HepG2 (cell line): Measurements from ENCODE around the gene TRAPPC10. TPM values are rescaled to one million over a fixed set of nuclear protein-coding genes. Genes with fewer than 3 reads are reported as not detected.

Source experiments
- BCL3 ChIP-seq: sonication (generic); formaldehyde crosslinking; IDR thresholded peaks from 2 replicates; pipeline ENCODE4 v1.5.1; 2020; ENCODE audit warnings: mild to moderate bottlenecking, missing genetic modification reagents, moderate library complexity
- CBX1 ChIP-seq: IDR thresholded peaks from one replicate; pipeline ENCODE4 v1.6.1; 2016; ENCODE audit warnings: antibody characterized with exemption, low read depth
- CREBL2 ChIP-seq: sonication (generic); formaldehyde crosslinking; IDR thresholded peaks from 2 replicates; pipeline ENCODE4 v1.8.1; 2023; ENCODE audit warnings: missing genetic modification reagents, mild to moderate bottlenecking, borderline replicate concordance
- FOXA1 ChIP-seq, 2 experiments: fragments of 450-650 bp in 1 of 2; sonication (generic) in 1 of 2; formaldehyde crosslinking in 1 of 2; IDR thresholded peaks; 2 replicates each; pipeline versions ENCODE4 v1.4.0 to v1.6.1; 2016 to 2020; ENCODE audit warnings: missing genetic modification reagents in 1 of 2
- GMEB2 ChIP-seq: IDR thresholded peaks from 2 replicates; pipeline ENCODE4 v1.6.1; 2016; ENCODE audit warnings: missing biosample characterization, missing genetic modification reagents, low read depth
- ISL2 ChIP-seq: sonication (generic); formaldehyde crosslinking; IDR thresholded peaks from 2 replicates; pipeline ENCODE4 v1.5.0; 2020; ENCODE audit warnings: missing genetic modification reagents
- KAT8 ChIP-seq: IDR thresholded peaks from 2 replicates; pipeline ENCODE4 v1.6.1; 2016; ENCODE audit warnings: missing genetic modification reagents, missing compliant biosample characterization
- MTF1 ChIP-seq: sonication (generic); formaldehyde crosslinking; IDR thresholded peaks from 2 replicates; pipeline ENCODE4 v1.5.0; 2020; ENCODE audit warnings: missing genetic modification reagents
- NFYB ChIP-seq: sonication (generic); formaldehyde crosslinking; IDR thresholded peaks from 2 replicates; pipeline ENCODE4 v1.4.0; 2020; ENCODE audit warnings: missing genetic modification reagents
- NR2F6 ChIP-seq, 2 experiments: IDR thresholded peaks; 2 replicates each; pipeline ENCODE4 v1.6.1; 2016; ENCODE audit warnings: antibody characterized with exemption in 1 of 2, mild to moderate bottlenecking in 1 of 2
- NRL ChIP-seq: sonication (generic); formaldehyde crosslinking; IDR thresholded peaks from 2 replicates; pipeline ENCODE4 v1.5.0; 2020; ENCODE audit warnings: missing genetic modification reagents, mild to moderate bottlenecking, moderate library complexity, borderline replicate concordance
- RCOR2 ChIP-seq: IDR thresholded peaks from 2 replicates; pipeline ENCODE4 v1.6.1; 2016; ENCODE audit warnings: missing biosample characterization, missing genetic modification reagents
- SP140L ChIP-seq: sonication (generic); formaldehyde crosslinking; IDR thresholded peaks from 2 replicates; pipeline ENCODE4 v1.4.0; 2020; ENCODE audit warnings: missing genetic modification reagents, borderline replicate concordance
- TFAP4 ChIP-seq: sonication (generic); IDR thresholded peaks from 2 replicates; pipeline ENCODE4 v1.6.1; 2016; ENCODE audit warnings: low read depth, borderline replicate concordance
- ZFP36L2 ChIP-seq: sonication (generic); formaldehyde crosslinking; IDR thresholded peaks from 2 replicates; pipeline ENCODE4 v1.4.0; 2020; ENCODE audit warnings: missing genetic modification reagents
- ZHX1 ChIP-seq: sonication (generic); formaldehyde crosslinking; IDR thresholded peaks from 2 replicates; pipeline ENCODE4 v1.8.1; 2022; ENCODE audit warnings: low read depth, mild to moderate bottlenecking, missing genetic modification reagents
- ZIK1 ChIP-seq: sonication (generic); formaldehyde crosslinking; IDR thresholded peaks from 2 replicates; pipeline ENCODE4 v1.5.0; 2020; ENCODE audit warnings: mild to moderate bottlenecking, low read depth, missing genetic modification reagents, borderline replicate concordance
- ZNF639 ChIP-seq: conservative IDR thresholded peaks from 2 replicates; pipeline ENCODE4 v1.6.1; 2018; ENCODE audit warnings: missing genetic modification reagents
- ZNF678 ChIP-seq: sonication (generic); formaldehyde crosslinking; IDR thresholded peaks from 2 replicates; pipeline ENCODE4 v1.4.0; 2020; ENCODE audit warnings: mild to moderate bottlenecking, missing genetic modification reagents
- ZNF841 ChIP-seq: sonication (generic); formaldehyde crosslinking; IDR thresholded peaks from 2 replicates; pipeline ENCODE4 v1.8.1; 2023; ENCODE audit warnings: missing genetic modification reagents, borderline replicate concordance
- ZSCAN22 ChIP-seq: sonication (generic); formaldehyde crosslinking; IDR thresholded peaks from 2 replicates; pipeline ENCODE4 v1.4.0; 2020; ENCODE audit warnings: mild to moderate bottlenecking, missing genetic modification reagents
- polyA plus RNA-seq, 8 experiments: library from polyadenylated mRNA; depleted of rRNA in 3 of 8; stranded (reverse) in 7 of 8; unstranded in 1 of 8; fragments of >200 nt; fragmentation: Illumina TruSeq in 4 of 8; extraction: Trizol in 4 of 8; gene quantifications; 2 replicates each; pipeline versions ENCODE4 v1.2.1 to v1.2.3, GENCODE V29; 2011 to 2016; ENCODE audit warnings: low read depth in 4 of 8, missing spikeins in 1 of 8, mixed read lengths in 1 of 8; ENCODE audit not compliant: insufficient read depth in 1 of 8
- total RNA-seq, 5 experiments: library from RNA; depleted of rRNA; stranded (reverse); fragments of >200 nt; fragmentation: Illumina TruSeq; extraction: Trizol; gene quantifications; 2 replicates each; pipeline ENCODE4 v1.2.3, GENCODE V29; 2016; ENCODE audit warnings: low read depth in 1 of 5

TRAPPC10 gene
- total and polyA plus RNA-seq, 2 of the 13 experiments (the other 11 are each of a cell fraction or from before 2014, with no cell fraction given), result 10.6 to 16.5 TPM

- TF ChIP-seq CREBL2 (CRISPR knock-in tag) (no peak), NRL (no peak), ZHX1 (CRISPR knock-in tag) (no peak), ZFP36L2 (CRISPR knock-in tag) (no peak), ZNF639 (CRISPR knock-in tag) (peak; percentile 78), GMEB2 (no peak), ZNF841 (CRISPR knock-in tag) (no peak), SP140L (CRISPR knock-in tag) (no peak), KAT8 (CRISPR knock-in tag) (peak; percentile 16; the same call in 1 of the 2 replicates), TFAP4 (peak; percentile 56; the same call in 1 of the 2 replicates), MTF1 (CRISPR knock-in tag) (no peak), ZNF678 (CRISPR knock-in tag) (no peak), BCL3 (no peak), FOXA1 (IDR thresholded peaks at IDR 0.05) (no peak), FOXA1 (CRISPR knock-in tag; IDR thresholded peaks at IDR 0.05) (no peak), CBX1 (no peak), ISL2 (CRISPR knock-in tag) (no peak), ZIK1 (no peak; the same call in 1 of the 2 replicates), NR2F6 (IDR thresholded peaks at IDR 0.05) (peak; percentile 84), NR2F6 (CRISPR knock-in tag; IDR thresholded peaks at IDR 0.05) (peak; percentile 94), RCOR2 (CRISPR knock-in tag) (no peak), ZSCAN22 (no peak; the same call in 1 of the 2 replicates), NFYB (CRISPR knock-in tag) (no peak)
Measured at GRCh38 chr21:44012474-44013379, 618 bp downstream of the TRAPPC10 start (continued).
